KBM-7 (cell line): ENCODE measurements around the gene HSFX1.
"Not testable (repeated sequence)": the region's sequence is repeated elsewhere in the genome, so short reads cannot be mapped to it uniquely, and the experiment has no call there.

Experiments used
- DNase-seq: peaks from one replicate; pipeline ENCODE4 v3.0.0-alpha.2; 2015
- in situ Hi-C: fragments of 300-500 bp; cut with MboI; formaldehyde crosslinking; loops from 2 replicates; pipeline ENCODE4 v1.14.3; 2020; ENCODE audit warnings: low sequenced_read_pairs, low pct_unique_long_range_greater_than_20kb, mixed read lengths

HSFX1 gene, protein sequence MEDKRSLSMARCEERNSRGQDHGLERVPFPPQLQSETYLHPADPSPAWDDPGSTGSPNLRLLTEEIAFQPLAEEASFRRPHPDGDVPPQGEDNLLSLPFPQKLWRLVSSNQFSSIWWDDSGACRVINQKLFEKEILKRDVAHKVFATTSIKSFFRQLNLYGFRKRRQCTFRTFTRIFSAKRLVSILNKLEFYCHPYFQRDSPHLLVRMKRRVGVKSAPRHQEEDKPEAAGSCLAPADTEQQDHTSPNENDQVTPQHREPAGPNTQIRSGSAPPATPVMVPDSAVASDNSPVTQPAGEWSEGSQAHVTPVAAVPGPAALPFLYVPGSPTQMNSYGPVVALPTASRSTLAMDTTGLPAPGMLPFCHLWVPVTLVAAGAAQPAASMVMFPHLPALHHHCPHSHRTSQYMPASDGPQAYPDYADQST

DNA sequence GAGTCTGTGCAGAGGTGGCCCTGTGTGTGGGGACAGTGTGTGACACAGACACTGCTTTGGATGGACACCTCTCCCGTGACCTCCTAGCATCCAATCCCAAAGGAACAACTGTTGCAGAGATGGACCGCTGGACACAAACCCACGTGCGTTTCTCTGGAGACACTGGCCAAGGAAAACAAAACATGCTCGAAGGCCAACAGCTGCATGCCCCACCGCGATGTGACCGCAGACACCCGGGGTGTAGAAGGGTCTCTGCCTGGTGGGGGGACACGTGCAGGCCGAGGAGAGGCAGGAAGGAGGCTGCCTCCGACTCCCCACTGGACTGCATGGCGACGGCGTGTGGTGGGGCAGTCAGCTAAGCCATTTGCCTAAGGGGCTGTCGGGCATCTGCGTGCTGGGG is at the start of gene HSFX1:
HSFX1 (plus strand) TSS at position 301 of the 400 bp plus-strand sequence. CDS start 614 bp downstream, outside the sequence.
- in situ Hi-C loops, DNase-seq: not testable (repeated sequence)

DNA sequence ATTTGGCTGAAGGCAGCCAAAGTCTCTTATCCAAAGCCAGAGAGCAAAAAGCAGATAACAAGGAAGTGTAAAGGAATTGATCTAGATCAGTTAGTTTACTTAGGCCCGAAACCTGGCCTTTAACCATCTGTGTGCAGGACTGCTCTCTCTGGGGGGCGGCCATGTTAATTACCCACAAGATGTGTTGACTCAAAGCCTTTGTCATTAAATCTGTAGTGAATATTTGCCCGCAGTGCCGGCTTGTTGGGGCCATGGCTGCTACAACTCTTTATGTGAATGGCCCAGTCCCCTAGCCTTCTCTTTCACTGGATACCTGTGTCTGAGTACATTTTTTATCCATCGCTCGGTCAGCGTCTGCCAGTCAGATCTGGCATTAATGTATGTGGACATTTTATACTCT is 46.6 kb upstream of the HSFX1 start:
- in situ Hi-C loops, DNase-seq: not testable (repeated sequence)

DNA sequence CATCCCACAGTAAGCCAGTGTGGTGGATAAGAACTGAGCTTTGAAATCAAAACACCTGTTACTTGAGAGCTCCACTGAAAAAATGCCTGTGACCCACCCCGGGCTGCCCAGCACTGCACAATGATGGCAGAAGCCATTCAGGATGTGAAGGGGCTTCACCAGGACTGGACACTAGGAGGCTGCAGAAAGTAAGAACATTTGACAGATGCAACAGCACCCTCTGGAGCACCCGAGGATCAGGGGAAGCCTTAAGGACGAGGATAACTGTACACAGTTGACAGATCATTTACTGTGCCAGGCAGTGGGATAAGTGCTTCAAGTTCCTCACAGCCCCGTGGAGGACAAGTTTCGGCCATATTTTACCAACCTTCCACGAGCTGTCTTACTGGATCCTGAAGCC is 31.6 kb upstream of the HSFX1 start:
- DNase-seq, in situ Hi-C loops: not testable (repeated sequence)

DNA sequence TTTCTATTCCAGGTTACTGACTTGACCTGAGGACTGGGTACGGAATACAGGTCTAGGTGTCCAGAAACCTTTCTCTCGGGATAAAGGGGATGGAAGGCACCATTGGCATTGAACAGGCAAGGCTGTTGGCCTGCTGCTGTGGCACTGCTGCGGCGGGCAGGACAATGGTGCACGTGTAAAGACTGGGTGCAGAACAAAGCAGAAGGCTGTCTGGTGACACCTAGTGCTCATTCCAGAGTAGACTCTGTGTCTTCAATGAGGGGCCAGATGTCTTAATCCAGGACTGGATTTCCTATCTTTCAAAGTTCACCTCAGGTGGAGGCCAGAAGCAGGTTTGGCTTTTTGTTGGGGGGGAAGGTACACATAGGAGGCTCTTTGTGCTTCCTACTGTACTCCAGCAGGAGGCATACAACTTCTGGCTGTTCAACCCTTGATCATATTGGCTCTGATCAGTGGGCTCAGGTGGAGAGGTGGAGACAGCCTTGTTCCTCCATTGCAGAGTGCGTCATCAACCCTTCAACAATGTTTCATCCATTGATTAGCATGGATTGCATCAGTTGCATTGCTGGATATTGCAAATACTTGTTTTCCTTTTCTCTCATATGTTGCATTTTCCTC is 27.4 kb upstream of the HSFX1 start:
- in situ Hi-C loops = not testable (repeated sequence)

DNA sequence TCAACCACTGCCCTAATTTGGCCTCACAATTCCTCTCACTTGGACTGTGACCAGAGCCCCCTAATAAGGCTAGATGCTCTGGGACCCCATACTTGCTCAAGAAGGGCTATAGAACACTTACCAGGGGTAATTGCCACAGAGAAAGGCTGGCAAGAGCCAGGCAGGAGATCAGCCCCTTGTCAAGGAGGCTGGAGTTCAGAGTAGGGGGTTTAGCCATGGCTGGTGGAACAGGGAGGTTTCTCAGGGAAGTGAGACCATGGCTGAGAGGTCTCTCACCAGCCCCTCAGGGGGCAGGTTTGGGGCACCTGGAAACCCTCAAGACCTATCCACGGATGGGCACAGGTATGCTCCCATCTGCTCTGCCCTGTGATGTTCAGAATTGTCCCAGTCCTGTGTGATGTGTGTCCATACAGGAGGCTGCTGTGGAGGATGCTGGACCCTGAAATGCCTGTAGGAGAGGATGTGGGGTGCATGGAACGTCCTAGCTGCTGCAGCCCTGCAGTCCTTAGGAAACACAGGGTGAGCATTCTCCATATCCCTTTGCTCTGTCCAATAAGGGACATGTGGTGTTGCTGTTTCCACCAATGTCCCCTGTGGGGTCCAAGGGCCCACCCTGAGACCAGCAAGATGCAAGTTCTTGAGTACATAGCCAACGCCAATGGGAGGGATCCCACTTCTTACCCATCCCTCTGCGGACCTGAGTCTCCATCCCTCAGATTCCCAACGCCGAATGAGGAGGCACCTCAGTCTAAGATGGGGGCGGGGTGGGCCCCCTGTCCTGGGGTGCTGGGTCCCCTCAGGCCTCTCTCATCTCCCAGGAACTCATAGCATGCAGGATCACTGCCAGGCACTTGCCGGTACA is 16.4 kb upstream of the HSFX1 start:
- in situ Hi-C loops = no loop called here
- no peak for DNase-seq

More for the DNA sequence above, 27.4 kb upstream of the HSFX1 start:
- not testable (repeated sequence) for DNase-seq

DNA sequence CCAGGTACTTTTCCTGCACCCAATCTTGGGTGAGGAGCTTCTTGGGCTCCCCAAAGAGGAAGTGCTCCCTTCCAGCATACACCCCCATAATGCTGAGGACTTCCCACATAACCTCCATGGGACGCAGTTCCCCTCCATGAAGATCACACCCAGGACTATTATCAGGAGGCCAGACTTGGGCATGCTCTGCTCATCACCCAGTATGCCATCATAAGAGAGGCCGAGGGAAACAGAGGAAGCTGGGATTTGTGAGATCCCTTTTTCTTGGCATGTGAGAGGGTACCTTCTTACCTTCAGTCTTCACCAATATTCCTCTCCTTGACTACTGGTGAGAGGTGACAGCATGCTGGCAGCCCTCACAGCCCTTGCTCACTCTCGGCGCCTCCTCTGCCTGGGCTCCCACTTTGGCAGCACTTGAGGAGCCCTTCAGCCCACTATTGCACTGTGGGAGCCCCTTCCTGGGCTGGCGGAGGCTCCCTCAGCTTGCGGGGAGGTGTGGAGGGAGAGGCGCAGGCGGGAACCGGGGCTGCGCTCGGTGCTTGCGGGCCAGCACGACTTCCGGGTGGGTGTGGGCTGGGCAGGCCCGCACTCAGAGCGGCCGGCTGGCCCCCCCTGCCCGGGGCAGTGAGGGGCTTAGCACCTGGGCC is 15.7 kb upstream of the HSFX1 start:
- in situ Hi-C loops = no loop called here
- no peak for DNase-seq

DNA sequence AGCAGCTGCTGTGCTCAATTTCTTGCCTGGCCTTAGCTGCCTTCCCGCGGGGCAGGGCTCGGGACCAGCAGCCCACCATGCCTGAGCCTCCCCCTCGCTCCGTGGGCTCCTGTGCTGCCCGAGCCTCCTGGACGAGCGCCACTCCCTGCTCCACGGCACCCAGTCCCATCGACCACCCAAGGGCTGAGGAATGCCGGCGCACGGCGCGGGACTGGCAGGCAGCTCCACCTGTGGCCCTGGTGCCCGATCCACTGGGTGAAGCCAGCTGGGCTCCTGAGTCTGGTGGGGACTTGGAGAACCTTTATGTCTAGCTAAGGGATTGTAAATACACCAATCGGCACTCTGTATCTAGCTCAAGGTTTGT is 15.2 kb upstream of the HSFX1 start:
- DNase-seq, in situ Hi-C loops: not testable (repeated sequence)

DNA sequence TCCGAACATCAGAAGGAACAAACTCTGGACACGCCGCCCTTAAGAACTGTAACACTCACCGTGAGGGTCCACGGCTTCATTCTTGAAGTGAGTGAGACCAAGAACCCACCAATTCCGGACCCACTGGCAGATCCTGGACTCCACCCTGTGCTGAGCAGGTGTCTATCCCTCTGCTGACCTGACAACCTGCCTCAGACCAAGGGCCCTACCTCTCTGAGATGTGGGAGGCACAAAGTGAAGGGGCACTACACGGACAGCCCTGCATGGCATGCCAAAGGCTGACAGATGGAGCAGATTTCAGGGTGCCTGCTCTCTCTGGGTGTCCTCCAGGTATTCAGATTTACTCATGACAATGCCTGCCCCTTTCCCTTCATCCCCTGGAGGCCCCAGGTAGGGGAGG is 14.0 kb upstream of the HSFX1 start:
- DNase-seq = no peak
- in situ Hi-C loops = no loop called here

DNA sequence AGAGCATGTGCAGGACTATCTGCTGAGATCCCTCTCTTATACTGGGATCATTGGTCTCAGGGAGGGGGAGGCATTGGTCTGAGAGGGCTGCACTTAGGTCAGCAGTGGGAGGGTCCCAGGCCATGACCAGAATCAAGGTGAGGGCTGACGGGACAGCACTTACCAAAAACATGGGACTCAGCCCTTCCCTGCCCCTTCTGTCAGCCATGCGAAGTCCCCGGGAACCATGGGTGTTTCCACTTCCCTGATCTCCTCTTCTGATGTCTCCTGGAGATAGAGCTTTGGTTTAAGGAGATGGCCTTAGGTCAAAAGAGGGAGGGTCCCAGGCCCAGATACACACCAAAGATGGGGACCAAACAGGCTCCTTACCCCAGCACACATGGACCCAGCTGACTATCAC is 12.9 kb upstream of the HSFX1 start:
- no peak for DNase-seq
- in situ Hi-C loops = no loop called here

DNA sequence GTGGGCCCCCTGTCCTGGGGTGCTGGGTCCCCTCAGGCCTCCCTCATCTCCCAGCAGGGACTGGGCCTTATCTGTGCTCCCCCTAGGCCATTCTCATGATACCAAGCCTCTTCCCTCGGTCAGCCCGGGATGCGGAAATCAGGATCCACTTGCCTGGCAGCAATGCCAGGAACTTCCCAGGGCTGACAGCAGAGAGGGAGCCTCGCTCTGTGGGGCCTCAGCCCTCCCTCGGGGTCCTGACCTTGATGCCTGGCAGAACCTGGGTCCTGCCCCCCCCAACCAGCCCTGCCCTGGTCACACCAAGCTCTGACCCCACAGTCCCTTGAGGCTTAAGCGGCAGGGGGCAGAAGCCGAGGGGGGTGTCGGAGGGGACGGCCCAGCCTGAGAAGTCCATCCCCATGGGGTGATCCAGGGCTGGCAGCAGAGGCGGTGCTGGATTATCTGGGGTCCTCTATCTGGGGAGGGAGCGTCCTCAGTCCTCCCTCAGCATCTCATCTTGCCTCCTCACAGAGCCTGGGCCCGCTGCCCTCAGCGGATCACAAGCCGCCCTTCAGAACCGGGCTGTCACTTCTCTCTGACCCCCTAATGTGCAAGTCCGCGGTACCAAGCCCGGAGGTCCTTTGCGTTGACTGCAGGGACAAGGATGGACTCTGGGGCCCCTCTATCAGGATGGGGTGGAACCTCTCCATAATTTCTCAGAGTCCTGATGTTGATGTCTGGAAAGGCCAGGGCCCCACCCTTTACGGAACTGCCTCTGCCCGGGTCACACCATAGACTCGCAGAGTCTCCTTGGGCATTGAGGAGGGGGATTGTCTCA is 11.8 kb upstream of the HSFX1 start:
- DNase-seq, in situ Hi-C loops: not testable (repeated sequence)

DNA sequence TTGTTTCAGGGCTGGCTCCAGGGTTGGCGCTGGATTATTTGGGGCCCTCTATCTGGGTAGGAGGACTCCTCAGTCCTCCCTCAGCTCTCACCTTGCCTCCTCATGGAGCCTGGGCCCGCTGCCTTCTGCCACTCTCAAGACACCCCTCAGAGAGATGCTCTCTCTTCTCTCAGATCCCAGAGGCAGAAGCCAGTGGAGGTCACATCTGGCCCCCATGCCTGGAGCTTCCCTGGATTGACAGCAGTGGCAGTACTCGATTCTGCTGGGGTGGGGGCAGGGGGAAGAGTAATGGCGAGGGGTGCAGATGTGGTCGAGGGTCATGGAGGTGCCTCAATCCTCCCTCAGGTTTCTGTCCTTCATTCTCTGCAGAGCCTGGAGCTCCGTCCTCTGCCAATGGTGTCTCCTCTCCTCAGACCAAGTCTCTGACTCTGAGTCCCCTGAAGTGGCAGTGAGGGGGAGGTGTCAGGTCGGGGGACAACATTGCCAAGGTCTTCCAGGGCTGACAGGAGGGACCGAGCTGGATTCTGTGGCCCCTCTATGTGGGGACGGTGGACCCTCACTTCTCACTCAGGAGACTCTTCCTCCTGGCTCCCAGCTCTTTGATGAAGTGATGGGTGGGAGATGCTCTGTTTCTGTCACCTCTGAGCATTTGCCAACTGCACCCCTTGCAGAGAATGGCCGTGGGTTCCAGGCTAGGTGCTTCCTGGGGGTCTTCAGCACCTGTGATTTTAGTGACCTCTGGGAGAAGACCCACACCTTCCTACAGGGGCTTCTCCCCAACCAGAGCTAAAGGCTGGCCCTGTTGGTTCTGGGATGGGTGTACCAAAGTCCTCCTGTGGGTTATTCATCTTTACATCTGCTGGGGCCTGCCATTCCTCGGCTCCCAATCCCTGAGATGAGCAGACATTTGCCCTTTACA is 10.9 kb upstream of the HSFX1 start:
- in situ Hi-C loops = no loop called here
- DNase-seq = no peak

DNA sequence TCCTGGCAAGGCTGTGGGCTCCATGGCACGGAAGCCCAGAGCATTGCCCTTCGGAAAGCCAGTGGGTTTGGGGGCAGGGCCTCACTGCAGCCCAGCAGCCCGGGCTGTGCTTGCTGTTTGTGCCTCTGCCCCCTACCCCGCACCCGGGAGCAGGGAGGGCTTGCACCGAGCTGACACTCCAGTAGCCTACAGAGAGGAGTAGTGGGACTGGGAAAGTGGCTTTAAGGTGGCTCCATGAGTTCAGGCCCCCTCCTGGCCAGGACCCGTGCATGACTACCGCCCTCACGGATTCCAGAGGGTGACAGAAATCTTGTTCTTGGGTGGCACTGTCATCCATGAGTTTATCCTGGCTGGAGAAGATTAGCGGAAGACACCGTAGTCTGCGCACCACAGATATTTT is 3.5 kb upstream of the HSFX1 start:
- DNase-seq, in situ Hi-C loops: not testable (repeated sequence)

DNA sequence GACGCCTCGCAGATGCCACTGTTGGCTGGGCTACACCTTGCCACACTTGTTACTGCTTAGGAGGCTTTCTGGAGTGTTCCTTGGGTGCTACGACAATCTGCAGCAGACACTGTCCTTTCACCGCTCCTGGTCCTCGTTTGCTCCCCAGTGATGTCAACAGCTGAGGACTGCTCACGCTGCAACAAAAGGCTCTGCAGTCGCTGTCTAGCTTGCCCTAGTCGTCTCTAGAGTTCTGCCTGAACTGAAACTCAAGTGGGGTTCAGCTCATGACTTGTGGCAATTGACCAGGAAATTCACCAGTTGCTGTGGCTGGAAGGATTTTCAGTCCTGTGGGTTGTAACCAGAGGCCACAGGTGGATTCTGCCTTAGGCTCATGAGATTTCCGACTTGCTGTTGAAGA is 842 bp upstream of the HSFX1 start:
- in situ Hi-C loops, DNase-seq: not testable (repeated sequence)

DNA sequence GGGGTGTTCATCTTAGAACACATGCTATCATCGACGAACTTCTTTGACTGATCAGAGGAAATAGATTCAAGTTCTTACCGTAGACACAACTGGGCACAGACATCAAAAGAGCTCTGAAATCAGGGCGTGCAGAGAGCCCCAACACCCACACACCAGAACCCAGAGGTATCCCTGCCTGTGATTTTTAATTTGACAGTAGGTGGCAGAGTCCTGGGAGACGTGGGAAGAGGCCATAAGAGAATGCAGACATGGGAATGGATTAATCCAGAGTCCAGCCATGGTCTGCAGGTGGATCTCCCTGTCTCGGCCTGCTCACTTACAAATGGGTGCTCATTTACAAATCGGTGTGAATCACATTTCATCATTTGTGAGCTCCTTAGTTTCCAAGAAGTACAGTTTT is 4.1 kb downstream of the HSFX1 start:
- in situ Hi-C loops = not testable (repeated sequence)

DNA sequence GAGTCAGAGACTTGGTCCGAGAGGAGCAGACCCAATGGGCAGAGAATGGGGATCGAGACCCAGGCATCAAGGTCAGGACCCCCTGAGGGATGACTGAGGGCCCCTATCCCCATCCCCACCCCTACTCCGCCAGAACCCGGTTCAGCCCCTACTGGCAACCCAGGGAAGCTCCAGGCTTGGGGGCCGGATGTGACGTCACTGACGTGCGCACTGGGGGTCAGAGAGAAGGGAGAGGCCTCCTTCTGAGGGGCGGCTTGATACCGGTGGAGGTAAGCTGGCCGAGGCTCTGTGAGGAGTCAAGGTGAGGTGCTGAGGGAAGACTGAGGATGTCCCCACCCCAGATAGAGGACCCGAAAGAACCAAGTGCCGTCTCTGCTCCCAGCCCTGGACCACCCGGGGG is 7.9 kb downstream of the HSFX1 start, which contains the start of gene MAGEA9:
MAGEA9 (plus strand) TSS at position 204 of the 400 bp plus-strand sequence. CDS start 4,281 bp downstream, outside the sequence.
- DNase-seq, in situ Hi-C loops: not testable (repeated sequence)

More for the DNA sequence above, 4.1 kb downstream of the HSFX1 start:
- DNase-seq = not testable (repeated sequence)

DNA sequence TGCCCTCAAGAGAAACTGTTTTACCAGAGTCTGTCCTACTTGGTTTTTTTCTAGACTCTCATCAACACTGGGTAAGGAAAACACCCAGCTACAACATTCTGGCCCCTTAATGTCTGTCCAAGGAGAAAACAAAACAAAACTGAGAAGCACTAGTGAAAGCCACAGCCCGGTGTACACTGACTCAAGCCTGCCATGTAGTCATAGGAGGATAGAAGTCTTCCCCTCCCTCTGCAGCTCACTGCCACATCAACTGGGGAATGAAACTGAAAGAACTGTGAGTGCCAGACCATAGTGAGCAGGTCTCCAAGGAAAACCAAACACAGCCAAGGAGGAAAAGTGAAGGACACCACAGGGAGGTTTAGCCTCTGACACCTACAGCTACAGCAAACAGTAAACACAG is 21.7 kb downstream of the HSFX1 start:
- in situ Hi-C loops, DNase-seq: not testable (repeated sequence)

DNA sequence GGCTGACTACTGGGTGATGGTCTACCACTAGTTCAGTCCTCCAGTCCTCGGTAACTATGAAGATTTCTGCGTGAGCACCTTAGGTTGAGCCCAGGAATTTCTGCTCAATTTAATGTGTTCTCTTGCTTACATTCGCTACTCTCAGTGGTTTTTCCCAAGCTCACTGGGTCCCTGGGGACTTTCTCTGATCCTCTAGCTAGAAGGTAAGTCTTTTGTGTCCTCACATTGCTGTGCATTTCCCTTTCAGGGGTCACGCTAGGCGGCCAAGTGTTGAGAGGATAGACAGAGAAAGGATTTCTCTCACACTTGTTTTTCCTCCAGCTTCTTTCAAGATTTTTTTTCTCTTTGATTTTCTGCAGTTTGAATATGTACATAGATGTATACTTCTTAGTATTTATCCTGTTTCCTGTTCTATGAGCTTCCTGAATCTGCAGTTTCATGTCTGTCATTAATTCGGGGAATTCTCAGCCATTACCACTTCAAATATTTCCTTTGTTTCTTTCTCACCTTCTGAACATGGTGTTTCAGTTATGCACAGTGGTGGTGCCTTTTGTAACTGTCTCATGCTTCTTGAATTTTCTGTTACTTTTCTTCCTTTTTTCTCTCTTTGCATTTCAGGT is 25.3 kb downstream of the HSFX1 start:
- DNase-seq = no peak
- in situ Hi-C loops = no loop called here
